ENCODE data around the gene CDC42EP5.

CDC42EP5 gene

GRCh38 chr19:54421521-54421920 is 51.6 kb downstream of the CDC42EP5 start:
- TF ChIP-seq REST (IDR thresholded peaks at IDR 0.05; ENCODE audit: insufficient read depth in 1 of 2, low read depth in 2 of 2, low read length in 2 of 2), result no peak
- no peak for TF ChIP-seq SIN3A (IDR thresholded peaks at IDR 0.05; ENCODE audit: borderline replicate concordance, insufficient read depth, low read length)
- TF ChIP-seq POLR2AphosphoS5 (IDR thresholded peaks at IDR 0.05; ENCODE audit: low read depth, low read length), result no peak
- no peak for TF ChIP-seq TAF1 (IDR thresholded peaks at IDR 0.05; ENCODE audit: borderline replicate concordance, insufficient read depth, low read length)
- TF ChIP-seq FOXP2 (optimal IDR thresholded peaks at IDR 0.05; ENCODE audit: borderline replicate concordance, extremely low read depth, extremely low read length, insufficient read depth), result no peak

GRCh38 chr19:54421169-54421516 is 52.0 kb downstream of the CDC42EP5 start:
- TF ChIP-seq POLR2AphosphoS5 (IDR thresholded peaks at IDR 0.05; ENCODE audit: low read depth, low read length) (no peak), FOXP2 (optimal IDR thresholded peaks at IDR 0.05; ENCODE audit: borderline replicate concordance, extremely low read depth, extremely low read length, insufficient read depth) (no peak), TAF1 (IDR thresholded peaks at IDR 0.05; ENCODE audit: borderline replicate concordance, insufficient read depth, low read length) (no peak), REST (IDR thresholded peaks at IDR 0.05; ENCODE audit: insufficient read depth in 1 of 2, low read depth in 2 of 2, low read length in 2 of 2) (no peak), SIN3A (IDR thresholded peaks at IDR 0.05; ENCODE audit: borderline replicate concordance, insufficient read depth, low read length) (no peak)

- TF ChIP-seq SIN3A (IDR thresholded peaks at IDR 0.05; ENCODE audit: borderline replicate concordance, insufficient read depth, low read length) (no peak), REST (IDR thresholded peaks at IDR 0.05; ENCODE audit: insufficient read depth in 1 of 2, low read depth in 2 of 2, low read length in 2 of 2) (no peak), TAF1 (IDR thresholded peaks at IDR 0.05; ENCODE audit: borderline replicate concordance, insufficient read depth, low read length) (no peak), FOXP2 (optimal IDR thresholded peaks at IDR 0.05; ENCODE audit: borderline replicate concordance, extremely low read depth, extremely low read length, insufficient read depth) (no peak), POLR2AphosphoS5 (IDR thresholded peaks at IDR 0.05; ENCODE audit: low read depth, low read length) (no peak)
These were observed 52.5 kb downstream of the CDC42EP5 start for GRCh38 chr19:54420383-54421168.

DNA sequence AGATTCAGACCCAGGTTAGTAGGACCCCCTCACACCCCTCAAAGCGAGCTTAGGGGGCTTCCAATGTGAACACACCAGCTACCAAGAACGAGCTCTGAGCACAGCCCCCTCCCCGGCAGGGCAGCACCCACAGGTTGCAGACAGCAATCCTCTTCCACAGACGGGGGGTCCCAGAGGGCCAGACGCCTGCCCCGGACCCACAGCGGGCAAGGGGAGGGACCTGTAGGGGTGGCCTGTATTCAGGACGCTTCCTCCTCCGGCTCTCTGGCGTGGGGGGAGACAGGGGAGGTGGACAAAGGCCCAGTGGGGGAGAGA is 53.1 kb downstream of the CDC42EP5 start:
- TF ChIP-seq REST (IDR thresholded peaks at IDR 0.05; ENCODE audit: insufficient read depth in 1 of 2, low read depth in 2 of 2, low read length in 2 of 2) (no peak), FOXP2 (optimal IDR thresholded peaks at IDR 0.05; ENCODE audit: borderline replicate concordance, extremely low read depth, extremely low read length, insufficient read depth) (no peak), POLR2AphosphoS5 (IDR thresholded peaks at IDR 0.05; ENCODE audit: low read depth, low read length) (no peak), TAF1 (IDR thresholded peaks at IDR 0.05; ENCODE audit: borderline replicate concordance, insufficient read depth, low read length) (no peak), SIN3A (IDR thresholded peaks at IDR 0.05; ENCODE audit: borderline replicate concordance, insufficient read depth, low read length) (no peak)
